Measurements from ENCODE around the gene REV3L.

Gene REV3L

DNA sequence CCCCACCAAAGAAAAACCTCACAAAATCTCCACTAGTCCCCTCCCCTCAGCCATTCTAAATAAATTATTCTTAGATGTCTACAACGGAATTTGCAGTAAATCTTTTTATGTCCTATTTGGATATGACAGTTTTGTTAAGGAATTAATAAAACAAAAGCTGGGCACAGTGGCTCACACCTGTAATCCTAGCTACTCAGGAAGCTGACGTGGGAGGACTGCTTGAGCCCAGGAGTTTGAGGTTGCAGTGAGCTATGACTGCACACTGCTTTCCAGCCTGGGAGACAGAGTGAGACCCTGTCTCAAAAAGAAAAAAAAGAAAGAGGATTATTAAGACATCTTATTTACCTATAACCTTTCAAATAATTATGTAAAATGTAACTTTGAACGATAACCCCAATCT is 230.3 kb downstream of the REV3L start:
- no peak for DNase-seq

DNA sequence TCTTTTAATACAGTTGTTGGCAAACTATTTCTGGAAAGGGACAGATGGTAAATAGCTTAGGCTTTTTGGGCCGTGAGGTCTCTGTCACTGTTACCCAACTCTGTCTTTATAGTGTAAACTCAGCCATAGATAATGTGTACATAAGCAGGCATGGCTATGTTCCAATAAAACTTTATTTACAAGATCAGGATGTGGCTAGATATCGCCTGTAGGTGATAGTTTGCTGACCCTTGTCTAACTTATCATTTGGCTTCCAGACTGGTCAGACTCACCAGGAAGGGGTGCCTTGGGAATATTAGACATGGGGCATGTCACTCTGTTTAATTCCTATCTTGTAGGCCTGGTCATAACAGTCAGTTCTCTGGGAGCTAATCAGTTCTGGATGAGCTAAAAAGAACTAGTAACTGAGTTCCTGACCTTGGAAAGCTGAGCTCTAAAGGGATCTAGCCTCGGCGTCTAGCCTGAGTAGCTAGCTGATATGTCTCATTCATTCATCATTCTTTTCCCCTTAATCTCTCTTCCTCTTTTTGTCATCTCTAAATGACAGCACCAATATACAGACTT is 232.1 kb downstream of the REV3L start:
- DNase-seq: no peak

All from right hindlimb (tissue), 1 donor.